K562 (cell line): Measurements from ENCODE around the gene TRIM38. TPM values are rescaled to one million over a fixed set of nuclear protein-coding genes. Genes with fewer than 3 reads are reported as not detected.
A peak's percentile ranks its signal among the peaks of the same experiment; 100 is the strongest.

Experiments used
- CBX2 ChIP-seq: fragments of 200-600 bp; sonication (generic); IDR thresholded peaks from one replicate; pipeline ENCODE4 v1.6.1; 2012; ENCODE audit warnings: mild to moderate bottlenecking, low read length, inconsistent platforms; ENCODE audit not compliant: insufficient read depth, poor library complexity, severe bottlenecking
- EP300 ChIP-seq: IDR thresholded peaks from 2 replicates; pipeline ENCODE4 v1.6.1; 2012; ENCODE audit warnings: low read length, improper control_type of control experiment
- FOXA3 ChIP-seq, 2 experiments: fragments of 450-650 bp in 1 of 2; sonication (generic) in 1 of 2; formaldehyde crosslinking; IDR thresholded peaks in 1 of 2; conservative IDR thresholded peaks in 1 of 2; 2 replicates each; pipeline versions ENCODE4 v1.4.0 to v1.8.0; 2020 to 2022; ENCODE audit warnings: mild to moderate bottlenecking in 2 of 2, missing genetic modification reagents in 1 of 2
- GATAD2B ChIP-seq: fragments of 450-650 bp; IDR thresholded peaks from 2 replicates; pipeline ENCODE4 v1.6.1; 2017; ENCODE audit warnings: mild to moderate bottlenecking, borderline replicate concordance
- HES1 ChIP-seq: fragments of 450-650 bp; IDR thresholded peaks from 2 replicates; pipeline ENCODE4 v1.6.1; 2016; ENCODE audit warnings: low read depth, mild to moderate bottlenecking, moderate library complexity
- HMBOX1 ChIP-seq: sonication (generic); IDR thresholded peaks from 2 replicates; pipeline ENCODE4 v1.6.1; 2016
- KDM1A ChIP-seq, 2 experiments: fragments of 450-650 bp; IDR thresholded peaks; 2 replicates each; pipeline ENCODE4 v1.6.1; 2016; ENCODE audit warnings: mild to moderate bottlenecking in 2 of 2
- MEIS2 ChIP-seq: fragments of 450-650 bp; IDR thresholded peaks from 2 replicates; pipeline ENCODE4 v1.6.1; 2014; ENCODE audit warnings: mild to moderate bottlenecking; ENCODE audit not compliant: partially characterized antibody
- PML ChIP-seq: IDR thresholded peaks from 2 replicates; pipeline ENCODE4 v1.6.1; 2012; ENCODE audit warnings: low read length, inconsistent platforms
- RCOR1 ChIP-seq, 2 experiments: IDR thresholded peaks; 2 replicates each; pipeline ENCODE4 v1.6.1; 2012; ENCODE audit warnings: low read depth in 2 of 2, low read length in 2 of 2, borderline replicate concordance in 1 of 2, improper control_type of control experiment in 1 of 2
- SMAD3 ChIP-seq: fragments of 450-650 bp; formaldehyde crosslinking; conservative IDR thresholded peaks from 2 replicates; pipeline ENCODE4 v1.4.0; 2020; ENCODE audit warnings: mild to moderate bottlenecking
- SMAD4 ChIP-seq: fragments of 250-450 bp; sonication (Bioruptor Pico); conservative IDR thresholded peaks from 2 replicates; pipeline ENCODE4 v1.8.0; 2021; ENCODE audit warnings: inconsistent platforms, mild to moderate bottlenecking, moderate library complexity
- TAL1 ChIP-seq: fragments of 450-650 bp; IDR thresholded peaks from 2 replicates; pipeline ENCODE4 v1.6.1; 2016; ENCODE audit warnings: mild to moderate bottlenecking
- TCF3 ChIP-seq: sonication (generic); formaldehyde crosslinking; IDR thresholded peaks from 2 replicates; pipeline ENCODE4 v1.4.0; 2020; ENCODE audit warnings: mild to moderate bottlenecking, missing genetic modification reagents
- TEAD4 ChIP-seq, 2 experiments: sonication (generic) in 1 of 2; formaldehyde crosslinking in 1 of 2; IDR thresholded peaks; 2 replicates each; pipeline versions ENCODE4 v1.6.1 to v1.8.0; 2012 to 2022; ENCODE audit warnings: borderline replicate concordance in 1 of 2, inconsistent platforms in 1 of 2, low read length in 1 of 2, mild to moderate bottlenecking in 1 of 2, missing genetic modification reagents in 1 of 2
- ZNF589 ChIP-seq: fragments of 200-800 bp; sonication (Bioruptor generic); IDR thresholded peaks from 2 replicates; pipeline ENCODE4 v1.6.1; 2016; ENCODE audit warnings: low read depth, missing genetic modification characterization, missing compliant biosample characterization
- ZNF655 ChIP-seq: fragments of 250-450 bp; sonication (Bioruptor Pico); IDR thresholded peaks from 2 replicates; pipeline ENCODE4 v1.5.0; 2021
- polyA plus RNA-seq, 8 experiments: library from polyadenylated mRNA; depleted of rRNA in 4 of 8; stranded (reverse) in 5 of 8; unstranded in 3 of 8; fragments of >200 nt; fragmentation: Nextera tagmentation in 2 of 8; fragmentation: Illumina TruSeq in 1 of 8; extraction: Ambion mirVana in 2 of 8; extraction: Trizol in 1 of 8; gene quantifications; 2 replicates each; pipeline versions ENCODE4 v1.2.1 to v1.2.3, GENCODE V29; 2011 to 2014; ENCODE audit warnings: inconsistent platforms in 1 of 8, missing spikeins in 1 of 8
- total RNA-seq, 7 experiments: library from RNA; depleted of rRNA in 6 of 7; stranded (reverse); fragments of >200 nt in 6 of 7; fragmentation: Illumina TruSeq in 2 of 7; extraction: Trizol in 2 of 7; gene quantifications; 2 replicates each; pipeline versions ENCODE4 v1.2.1 to v1.2.3, GENCODE V29; 2011 to 2021; ENCODE audit warnings: low replicate concordance in 1 of 7
- TF ChIP-seq, protein P1 (sequence below): fragments of 450-650 bp; formaldehyde crosslinking; IDR thresholded peaks from 2 replicates; pipeline ENCODE4 v1.4.0; 2020; ENCODE audit warnings: mild to moderate bottlenecking, moderate library complexity

Gene TRIM38
- total and polyA plus RNA-seq, 9 of the 15 experiments (the other 6 are each of a cell fraction or from before 2014, with no cell fraction given): 1.7 to 6.7 (median 6.3) TPM

DNA sequence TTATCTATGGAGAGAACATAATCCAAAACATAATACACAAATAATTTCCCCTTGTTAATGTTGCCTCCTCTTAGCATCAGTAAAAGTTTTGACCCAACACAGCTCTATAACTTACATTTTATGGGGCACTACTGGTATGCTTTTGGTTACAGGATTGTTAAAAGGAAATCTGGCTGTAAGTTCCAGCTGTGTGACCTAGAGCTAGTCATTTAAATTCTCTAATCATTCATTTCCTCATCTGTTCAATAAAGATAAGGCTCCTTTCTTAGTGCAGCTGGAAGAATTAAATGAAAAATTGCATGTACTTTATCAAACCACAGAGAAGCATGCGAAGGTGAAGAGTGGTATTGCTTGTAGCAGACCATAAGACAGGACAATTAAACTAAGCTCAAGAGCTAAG is 36.7 kb upstream of the TRIM38 start (continued):
- no peak for TF ChIP-seq CBX2
- no peak for TF ChIP-seq ZNF655 (CRISPR knock-in tag)
- TF ChIP-seq EP300: peak; percentile 20; the same call in 1 of the 2 replicates
- TF ChIP-seq PML: peak; percentile 42; the same call in 1 of the 2 replicates
- TF ChIP-seq TEAD4 (IDR thresholded peaks at IDR 0.05; ENCODE audit: low read length): peak; percentile 83
- TF ChIP-seq TEAD4 (CRISPR knock-in tag; IDR thresholded peaks at IDR 0.05; ENCODE audit: borderline replicate concordance): no peak
- TF ChIP-seq, protein P1, sequence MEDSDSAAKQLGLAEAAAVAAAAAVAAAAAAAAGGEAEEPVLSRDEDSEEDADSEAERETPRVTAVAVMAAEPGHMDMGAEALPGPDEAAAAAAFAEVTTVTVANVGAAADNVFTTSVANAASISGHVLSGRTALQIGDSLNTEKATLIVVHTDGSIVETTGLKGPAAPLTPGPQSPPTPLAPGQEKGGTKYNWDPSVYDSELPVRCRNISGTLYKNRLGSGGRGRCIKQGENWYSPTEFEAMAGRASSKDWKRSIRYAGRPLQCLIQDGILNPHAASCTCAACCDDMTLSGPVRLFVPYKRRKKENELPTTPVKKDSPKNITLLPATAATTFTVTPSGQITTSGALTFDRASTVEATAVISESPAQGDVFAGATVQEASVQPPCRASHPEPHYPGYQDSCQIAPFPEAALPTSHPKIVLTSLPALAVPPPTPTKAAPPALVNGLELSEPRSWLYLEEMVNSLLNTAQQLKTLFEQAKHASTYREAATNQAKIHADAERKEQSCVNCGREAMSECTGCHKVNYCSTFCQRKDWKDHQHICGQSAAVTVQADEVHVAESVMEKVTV (CRISPR knock-in tag): no peak
- TF ChIP-seq FOXA3 (CRISPR knock-in tag; conservative IDR thresholded peaks at IDR 0.05 in 1 of 2, IDR thresholded peaks at IDR 0.05 in 1 of 2): peak in 1 of 2 experiments; percentile 25; a peak in 1 of 4 replicates
- peak; percentile 38; the same call in 1 of the 2 replicates for TF ChIP-seq SMAD4 (CRISPR knock-in tag)
- TF ChIP-seq HES1: peak; percentile 49; the same call in 1 of the 2 replicates
- TF ChIP-seq RCOR1 (IDR thresholded peaks at IDR 0.05; ENCODE audit: borderline replicate concordance in 1 of 2, low read depth in 2 of 2, low read length in 2 of 2): peak in 1 of 2 experiments; percentile 56; a peak in 2 of 4 replicates
- TF ChIP-seq GATAD2B: no peak
- peak; percentile 69 for TF ChIP-seq TAL1
- 0 out of 2 replicates have a peak, but pooled peaks have one; percentile 14 for TF ChIP-seq SMAD3 (CRISPR knock-in tag)
- TF ChIP-seq TCF3 (CRISPR knock-in tag): peak; percentile 39; the same call in 1 of the 2 replicates
- TF ChIP-seq KDM1A (IDR thresholded peaks at IDR 0.05): peak in 1 of 2 experiments; percentile 48; a peak in 1 of 4 replicates
- TF ChIP-seq MEIS2: peak; percentile 79
- TF ChIP-seq HMBOX1: 0 out of 2 replicates have a peak, but pooled peaks have one; percentile 28
- TF ChIP-seq ZNF589 (CRISPR knock-in tag): peak; percentile 45; the same call in 1 of the 2 replicates
